Measurements from ENCODE around the gene RSPH3.
"Not testable (repeated sequence)": the region's sequence is repeated elsewhere in the genome, so short reads cannot be mapped to it uniquely, and the experiment has no call there.

RSPH3 gene

DNA sequence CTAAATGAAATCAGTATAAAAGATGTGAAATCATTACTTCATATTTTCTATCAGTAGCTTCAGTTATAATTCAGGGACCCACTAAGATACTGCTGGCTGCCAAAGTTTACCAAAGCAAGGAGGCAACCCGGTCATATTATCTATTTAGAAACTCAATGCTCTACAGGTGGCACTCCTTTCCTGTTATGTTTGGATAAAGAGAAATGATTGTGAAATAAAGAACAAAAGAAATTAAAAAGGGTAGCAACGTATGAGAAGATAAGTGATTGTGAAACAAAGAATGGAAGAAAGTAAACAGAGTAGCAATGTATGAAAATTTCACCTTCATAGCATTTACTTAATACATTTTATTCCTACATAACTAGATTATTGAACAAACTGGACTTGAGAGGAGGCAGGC is 45.2 kb downstream of the RSPH3 start:
- no peaks in the 10 kb centered on the region for H3K4me1 Mint-ChIP-seq (ENCODE audit: low read depth in 2 of 2)
- DNase-seq, result no peak
- H3K9me3 Mint-ChIP-seq, result no peaks in the 10 kb centered on the region
- H3K4me3 Mint-ChIP-seq, result no peak overlapping the region
- ATAC-seq (replicated peaks), result no peak
- H3K27ac Mint-ChIP-seq, result peak overlapping the region in 1 of 2 donors; percentile 24
- peaks cover 3% of the 10 kb centered on the region for H3K36me3 Mint-ChIP-seq (ENCODE audit: insufficient read depth)
- no peaks in the 10 kb centered on the region for H3K27me3 Mint-ChIP-seq

DNA sequence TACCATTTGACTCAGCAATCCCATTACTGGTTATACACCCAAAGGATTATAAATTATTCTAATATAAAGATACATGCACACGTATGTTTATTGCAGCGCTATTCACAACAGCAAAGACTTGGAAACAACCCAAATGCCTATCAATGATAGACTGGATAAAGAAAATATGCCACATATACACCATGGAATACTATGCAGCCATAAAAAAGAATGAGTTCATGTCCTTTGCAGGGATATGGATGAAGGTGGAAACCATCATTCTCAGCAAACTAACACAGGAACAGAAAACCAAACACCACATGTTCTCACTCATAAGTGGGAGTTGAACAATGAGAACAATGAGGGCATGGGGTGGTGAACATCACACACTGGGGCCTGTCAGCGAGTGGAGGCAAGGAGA is 48.0 kb downstream of the RSPH3 start:
- not testable (repeated sequence) for H3K4me3 Mint-ChIP-seq; ATAC-seq (replicated peaks); DNase-seq; H3K27ac Mint-ChIP-seq; H3K4me1 Mint-ChIP-seq (ENCODE audit: low read depth in 2 of 2); H3K9me3 Mint-ChIP-seq; H3K27me3 Mint-ChIP-seq; H3K36me3 Mint-ChIP-seq (ENCODE audit: insufficient read depth)

DNA sequence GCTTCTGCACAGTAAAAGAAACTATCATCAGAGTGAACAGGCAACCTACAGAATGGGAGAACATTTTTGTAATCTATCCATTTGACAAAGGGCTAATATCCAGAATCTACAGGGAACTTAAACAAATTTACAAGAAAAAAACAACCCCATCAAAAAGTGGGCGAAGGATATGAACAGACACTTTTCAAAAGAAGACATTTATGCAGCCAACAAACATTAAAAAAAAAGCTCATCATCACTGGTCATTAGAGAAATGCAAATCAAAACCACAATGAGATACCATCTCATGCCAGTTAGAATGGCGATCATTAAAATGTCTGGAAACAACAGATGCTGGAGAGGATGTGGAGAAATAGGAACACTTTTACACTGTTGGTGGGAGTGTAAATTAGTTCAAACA is 48.4 kb downstream of the RSPH3 start:
- not testable (repeated sequence) for H3K27ac Mint-ChIP-seq; H3K36me3 Mint-ChIP-seq (ENCODE audit: insufficient read depth); H3K9me3 Mint-ChIP-seq; DNase-seq; ATAC-seq (replicated peaks); H3K4me1 Mint-ChIP-seq (ENCODE audit: low read depth in 2 of 2); H3K4me3 Mint-ChIP-seq; H3K27me3 Mint-ChIP-seq

DNA sequence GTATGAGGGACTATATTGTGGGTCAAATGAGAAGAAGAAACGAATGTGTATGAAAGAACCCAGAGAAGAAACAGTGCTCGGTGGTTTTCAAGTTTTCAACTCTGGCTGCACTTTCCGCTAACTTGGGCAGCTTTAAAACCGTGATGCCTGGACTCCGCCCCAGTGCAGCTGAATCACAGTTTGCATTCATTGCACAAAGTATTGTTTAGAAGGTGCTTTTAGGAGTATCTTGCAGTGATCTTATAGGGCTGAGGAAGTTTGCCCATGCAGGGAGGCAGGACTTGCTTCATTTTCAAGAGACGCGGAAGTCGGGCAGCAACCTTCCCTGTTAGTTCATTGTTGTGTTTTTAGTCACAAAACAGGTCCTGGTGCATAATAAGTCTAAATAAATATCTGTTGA is 52.7 kb downstream of the RSPH3 start:
- no peak overlapping the region for H3K4me3 Mint-ChIP-seq
- peaks cover 0 to 2% of the 10 kb centered on the region in 2 donors for H3K4me1 Mint-ChIP-seq (ENCODE audit: low read depth in 2 of 2)
- H3K27me3 Mint-ChIP-seq, result peaks cover 0 to 6% of the 10 kb centered on the region in 2 donors
- peaks cover 0 to 9% of the 10 kb centered on the region in 2 donors for H3K9me3 Mint-ChIP-seq
- no peaks in the 10 kb centered on the region for H3K36me3 Mint-ChIP-seq (ENCODE audit: insufficient read depth)
- no peak for ATAC-seq (replicated peaks)
- DNase-seq, result no peak
- H3K27ac Mint-ChIP-seq, result no peak overlapping the region

DNA sequence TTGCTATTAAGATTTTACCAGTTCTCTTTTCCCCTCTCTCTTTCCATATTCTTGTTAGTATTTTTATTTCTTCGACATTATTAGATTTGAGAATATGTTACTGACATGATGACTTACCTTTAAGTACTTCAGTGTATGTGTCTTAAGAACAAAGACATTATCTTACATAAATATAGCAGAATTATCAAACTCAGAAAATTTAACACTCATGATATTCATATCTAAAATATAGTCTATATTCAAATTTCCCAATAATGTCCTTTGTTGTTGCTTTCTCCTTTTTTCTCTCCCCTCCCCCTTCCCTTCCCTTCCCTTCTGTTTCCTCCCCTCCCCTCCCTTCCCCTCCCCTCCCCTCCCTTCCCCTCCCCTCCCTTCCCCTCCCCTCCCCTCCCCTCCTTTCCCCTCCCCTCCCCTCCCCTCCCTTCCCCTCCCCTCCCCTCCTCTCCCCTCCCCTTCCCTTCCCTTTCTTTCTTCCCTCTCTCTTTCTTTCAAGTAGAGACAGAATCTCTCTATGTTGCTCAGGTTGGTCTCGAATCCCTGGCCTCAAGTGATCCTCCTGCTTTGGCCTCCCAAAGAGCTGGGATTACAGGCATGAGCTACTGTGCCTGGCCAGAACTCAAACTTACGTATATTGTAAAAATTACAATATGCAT is 56.5 kb downstream of the RSPH3 start:
- Mint-ChIP-seq H3K9me3 (peaks cover 0 to 9% of the 10 kb centered on the region in 2 donors), H3K4me1 (ENCODE audit: low read depth in 2 of 2) (peaks cover 5 to 11% of the 10 kb centered on the region in 2 donors), H3K36me3 (ENCODE audit: insufficient read depth) (no peaks in the 10 kb centered on the region), H3K27me3 (peaks cover 5 to 30% of the 10 kb centered on the region in 2 donors), H3K4me3 (no peak overlapping the region), H3K27ac (no peak overlapping the region)
- ATAC-seq (replicated peaks), result no peak
- no peak for DNase-seq

DNA sequence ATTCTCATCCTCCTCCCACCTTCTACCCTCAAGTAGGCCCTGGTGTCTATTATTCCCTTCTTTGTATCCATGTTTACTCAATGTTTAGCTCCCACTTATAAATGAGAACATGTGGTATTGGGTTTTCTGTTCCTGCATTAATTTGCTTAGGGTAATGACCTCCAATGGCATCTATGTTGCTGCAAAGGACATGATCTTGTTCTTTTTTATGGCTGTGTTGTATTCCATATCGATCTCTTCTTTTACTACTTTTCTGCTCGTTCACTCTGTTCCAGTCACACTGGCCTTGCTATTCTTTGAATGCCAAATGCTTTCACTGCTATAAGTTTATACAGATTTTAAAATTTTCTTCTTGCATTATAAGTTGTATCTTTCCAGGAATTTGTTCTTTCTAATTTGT is 57.7 kb downstream of the RSPH3 start:
- no peak for DNase-seq
- H3K4me3 Mint-ChIP-seq, result no peak overlapping the region
- H3K27me3 Mint-ChIP-seq, result peaks cover 5 to 29% of the 10 kb centered on the region in 2 donors
- no peaks in the 10 kb centered on the region for H3K36me3 Mint-ChIP-seq (ENCODE audit: insufficient read depth)
- H3K9me3 Mint-ChIP-seq, result peaks cover 0 to 9% of the 10 kb centered on the region in 2 donors
- no peak for ATAC-seq (replicated peaks)
- H3K27ac Mint-ChIP-seq, result no peak overlapping the region
- peaks cover 5 to 11% of the 10 kb centered on the region in 2 donors for H3K4me1 Mint-ChIP-seq (ENCODE audit: low read depth in 2 of 2)

DNA sequence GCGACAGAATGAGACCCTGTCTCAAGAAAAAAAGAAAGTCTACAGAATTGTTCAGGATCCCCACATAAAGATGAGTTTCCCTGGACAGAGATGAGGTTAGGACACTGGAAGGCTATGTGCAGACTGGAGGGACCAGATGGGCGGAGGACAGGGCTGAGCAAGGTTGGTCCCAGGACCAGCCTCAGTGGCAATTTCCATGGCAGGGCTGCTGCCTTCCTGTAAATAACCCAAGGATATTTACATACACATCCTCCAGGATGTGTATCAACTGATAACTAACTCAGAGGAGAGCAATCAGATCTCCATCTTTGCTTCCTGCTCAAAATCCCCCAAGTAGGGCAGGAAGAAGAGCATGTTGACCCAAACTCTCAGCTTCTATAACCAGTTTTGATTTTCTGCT is 58.8 kb downstream of the RSPH3 start:
- no peak for DNase-seq
- Mint-ChIP-seq H3K4me1 (ENCODE audit: low read depth in 2 of 2) (peaks cover 5 to 11% of the 10 kb centered on the region in 2 donors), H3K36me3 (ENCODE audit: insufficient read depth) (no peaks in the 10 kb centered on the region), H3K9me3 (peaks cover 0 to 9% of the 10 kb centered on the region in 2 donors), H3K4me3 (no peak overlapping the region), H3K27me3 (peaks cover 5 to 24% of the 10 kb centered on the region in 2 donors), H3K27ac (no peak overlapping the region)
- ATAC-seq (replicated peaks), result no peak

DNA sequence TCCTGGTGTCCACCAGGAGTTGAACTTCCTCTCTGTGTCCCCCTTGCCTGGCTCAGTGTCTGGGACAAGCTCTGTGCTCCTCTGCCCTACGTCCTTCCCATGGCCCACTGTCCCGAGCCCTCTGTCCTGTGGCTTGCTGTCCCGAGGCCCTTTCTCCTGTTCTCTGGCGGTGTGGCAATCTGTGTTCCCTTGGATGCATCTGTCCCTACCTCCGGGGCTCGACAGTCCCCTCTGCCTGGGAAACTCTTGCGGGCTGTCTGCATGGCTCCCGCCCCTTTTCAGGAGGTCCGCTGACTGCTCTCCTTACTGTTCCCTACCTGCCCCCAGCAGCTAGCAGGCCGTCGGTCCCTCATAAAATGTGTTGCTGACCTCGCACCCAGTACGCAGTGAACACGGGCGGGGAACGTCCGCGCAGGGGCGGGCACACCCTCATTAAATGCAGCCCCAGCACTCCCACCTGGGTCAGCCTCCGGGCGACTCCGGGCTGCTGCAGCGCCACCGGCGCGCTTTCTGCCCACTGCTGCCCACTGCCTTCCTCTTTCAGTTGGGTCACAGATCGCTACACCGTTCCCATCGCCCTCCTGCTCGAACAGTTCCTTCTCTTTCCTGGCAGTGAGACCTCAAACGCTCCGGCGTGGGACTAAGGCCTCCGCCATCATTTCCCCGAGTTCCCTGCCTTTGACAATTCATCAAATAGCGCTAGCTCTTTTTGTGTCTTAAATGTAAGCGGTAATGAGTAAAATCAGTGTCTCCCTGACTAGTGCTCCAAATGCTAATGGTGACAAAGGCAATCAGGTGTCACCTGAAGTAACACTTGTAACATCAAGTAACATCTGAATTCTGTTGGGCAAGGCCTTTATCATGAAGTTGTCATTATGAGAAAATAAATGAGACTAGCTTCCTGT is 60.5 kb downstream of the RSPH3 start:
- Mint-ChIP-seq H3K27ac (peak overlapping the region in 1 of 2 donors; percentile 25), H3K4me3 (peak overlapping the region; percentile 67 to 70), H3K27me3 (peaks cover 5 to 24% of the 10 kb centered on the region in 2 donors), H3K4me1 (ENCODE audit: low read depth in 2 of 2) (peaks cover 5 to 11% of the 10 kb centered on the region in 2 donors), H3K9me3 (peaks cover 0 to 9% of the 10 kb centered on the region in 2 donors), H3K36me3 (ENCODE audit: insufficient read depth) (no peaks in the 10 kb centered on the region)
- DNase-seq (no peak), ATAC-seq (replicated peaks) (peak; percentile 31)

DNA sequence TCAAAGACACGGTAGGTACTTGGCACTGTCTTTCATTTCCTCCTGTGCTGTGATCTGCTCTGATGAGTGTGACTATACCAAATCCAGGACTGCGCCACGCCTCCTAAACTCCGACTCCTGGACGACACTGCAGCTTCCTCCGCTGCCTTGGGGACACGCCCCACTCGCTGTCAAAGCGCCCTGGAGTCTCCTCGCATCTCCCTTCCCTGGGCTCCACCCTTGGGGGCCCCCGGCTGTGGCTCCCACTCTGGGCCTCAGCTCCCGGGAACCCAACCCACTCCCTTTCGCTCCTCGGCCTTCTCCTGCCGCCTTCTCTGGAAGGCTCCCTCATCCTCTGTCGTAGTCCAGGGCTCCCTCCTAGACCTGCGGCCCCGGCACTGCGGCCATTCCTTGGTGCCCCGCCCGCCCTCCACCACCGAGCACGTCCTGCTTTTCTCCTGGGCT is 61.2 kb downstream of the RSPH3 start:
- H3K4me3 Mint-ChIP-seq, result peak overlapping the region; percentile 25 to 70
- H3K4me1 Mint-ChIP-seq (ENCODE audit: low read depth in 2 of 2), result peaks cover 5 to 11% of the 10 kb centered on the region in 2 donors
- peaks cover 0 to 9% of the 10 kb centered on the region in 2 donors for H3K9me3 Mint-ChIP-seq
- peak overlapping the region in 1 of 2 donors; percentile 25 for H3K27ac Mint-ChIP-seq
- ATAC-seq (replicated peaks) (peak; percentile 55), DNase-seq (no peak)
- no peaks in the 10 kb centered on the region for H3K36me3 Mint-ChIP-seq (ENCODE audit: insufficient read depth)
- H3K27me3 Mint-ChIP-seq, result peaks cover 5 to 24% of the 10 kb centered on the region in 2 donors

DNA sequence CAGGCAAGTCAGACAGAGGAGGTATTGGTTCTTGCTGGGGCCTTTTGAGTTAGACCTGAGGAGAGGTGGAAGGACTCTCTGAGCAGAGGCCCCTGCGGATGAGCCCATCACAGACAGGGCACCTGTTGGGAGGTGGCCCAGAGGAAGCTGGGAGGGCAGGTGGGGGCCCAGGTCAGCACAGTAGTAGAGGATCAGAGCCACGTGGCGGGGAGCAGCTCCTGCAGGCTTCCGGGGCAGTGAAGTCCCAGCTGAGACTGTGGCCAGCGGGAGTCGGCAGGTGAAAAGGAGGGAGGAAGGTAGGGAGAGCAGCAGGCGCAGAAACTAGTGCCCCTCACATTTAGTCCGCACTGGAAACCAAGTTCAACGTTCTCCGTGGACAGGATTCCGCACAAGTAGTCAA is 61.8 kb downstream of the RSPH3 start:
- Mint-ChIP-seq H3K27ac (no peak overlapping the region), H3K36me3 (ENCODE audit: insufficient read depth) (no peaks in the 10 kb centered on the region), H3K27me3 (peaks cover 5 to 24% of the 10 kb centered on the region in 2 donors), H3K4me1 (ENCODE audit: low read depth in 2 of 2) (peaks cover 5 to 10% of the 10 kb centered on the region in 2 donors), H3K9me3 (peaks cover 0 to 9% of the 10 kb centered on the region in 2 donors), H3K4me3 (no peak overlapping the region)
- no peak for DNase-seq
- no peak for ATAC-seq (replicated peaks)

DNA sequence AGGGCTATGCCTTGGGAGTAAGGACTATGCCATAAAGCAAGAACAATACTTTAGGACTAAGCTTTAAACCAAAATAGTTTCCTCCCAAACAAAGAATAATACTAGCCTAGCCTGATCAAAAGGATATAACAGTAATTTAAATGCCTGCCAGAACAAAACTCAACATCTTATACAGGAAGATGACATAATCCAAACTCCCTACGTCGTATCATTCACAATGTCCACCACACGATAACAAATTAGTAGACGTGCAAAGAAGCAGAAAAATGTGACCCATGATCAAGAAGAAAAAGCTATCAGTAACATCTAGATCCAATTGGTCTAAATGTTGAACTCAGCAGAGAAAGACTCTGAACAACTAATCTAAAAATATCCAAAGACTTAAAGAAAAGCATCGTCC is 65.8 kb downstream of the RSPH3 start:
- Mint-ChIP-seq H3K9me3 (no peaks in the 10 kb centered on the region), H3K36me3 (ENCODE audit: insufficient read depth) (no peaks in the 10 kb centered on the region), H3K27ac (no peak overlapping the region), H3K4me3 (no peak overlapping the region), H3K4me1 (ENCODE audit: low read depth in 2 of 2) (peaks cover 0 to 1% of the 10 kb centered on the region in 2 donors), H3K27me3 (peaks cover 0 to 5% of the 10 kb centered on the region in 2 donors)
- DNase-seq (no peak), ATAC-seq (replicated peaks) (no peak)

DNA sequence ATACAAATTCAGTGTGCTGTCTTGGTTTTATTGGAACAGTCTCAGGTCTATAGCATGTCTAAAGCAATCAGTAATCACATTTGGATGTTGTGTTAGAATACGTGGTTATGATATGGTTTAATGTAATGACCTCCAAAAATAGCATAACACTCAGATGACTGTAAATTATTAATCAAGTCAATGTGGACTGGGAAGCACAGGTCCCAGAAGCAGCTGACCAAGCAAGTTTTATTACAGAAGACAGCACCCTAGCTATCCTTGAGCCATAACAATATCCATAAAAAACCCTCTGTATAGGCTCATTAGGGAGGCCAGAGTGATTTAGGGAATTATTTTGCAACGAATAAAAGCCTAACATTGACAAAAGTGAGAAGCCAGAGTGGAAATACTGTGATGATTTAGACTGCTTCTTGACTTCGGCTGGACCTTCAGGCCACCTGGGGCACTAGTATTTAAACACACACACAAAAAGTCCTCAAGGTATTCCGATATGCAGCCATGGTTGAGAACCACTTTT is 66.9 kb downstream of the RSPH3 start:
- DNase-seq (no peak), ATAC-seq (replicated peaks) (no peak)
- Mint-ChIP-seq H3K36me3 (ENCODE audit: insufficient read depth) (no peaks in the 10 kb centered on the region), H3K4me3 (no peak overlapping the region), H3K27ac (no peak overlapping the region), H3K9me3 (no peaks in the 10 kb centered on the region), H3K4me1 (ENCODE audit: low read depth in 2 of 2) (no peaks in the 10 kb centered on the region), H3K27me3 (no peaks in the 10 kb centered on the region)

DNA sequence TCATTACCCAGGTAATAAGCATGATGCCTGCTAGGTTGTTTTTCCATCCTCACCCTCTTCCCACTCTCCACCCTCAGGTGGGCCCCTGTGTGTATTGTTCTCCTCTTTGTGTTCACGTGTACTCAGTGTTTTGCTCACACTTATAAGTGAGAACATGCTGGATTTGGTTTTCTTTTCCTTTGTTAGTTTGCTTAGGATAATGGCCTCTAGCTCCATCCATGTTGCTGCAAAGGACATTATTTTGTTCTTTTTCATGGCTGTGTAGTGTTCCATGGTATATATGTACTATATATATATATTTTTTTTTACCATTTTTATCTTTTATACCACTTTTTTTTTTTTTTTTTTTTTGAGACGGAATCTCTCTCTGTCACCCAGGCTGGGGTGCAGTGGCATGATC is 71.9 kb downstream of the RSPH3 start:
- H3K27me3 Mint-ChIP-seq, result no peaks in the 10 kb centered on the region
- ATAC-seq (replicated peaks), result no peak
- no peaks in the 10 kb centered on the region for H3K36me3 Mint-ChIP-seq (ENCODE audit: insufficient read depth)
- H3K9me3 Mint-ChIP-seq, result no peaks in the 10 kb centered on the region
- no peaks in the 10 kb centered on the region for H3K4me1 Mint-ChIP-seq (ENCODE audit: low read depth in 2 of 2)
- no peak overlapping the region for H3K27ac Mint-ChIP-seq
- no peak overlapping the region for H3K4me3 Mint-ChIP-seq
- no peak for DNase-seq
